Stomach (tissue), 9 donors: Measurements from ENCODE around the gene PIK3R2. TPM values are rescaled to one million over a fixed set of nuclear protein-coding genes. Genes with fewer than 3 reads are reported as not detected.
"Not testable (repeated sequence)": the region's sequence is repeated elsewhere in the genome, so short reads cannot be mapped to it uniquely, and the experiment has no call there.

Experiments
- DNase-seq, 2 donors: peaks; one replicate each; pipeline versions ENCODE4 v3.0.0 to v3.0.0-alpha.2; 2013 to 2019
- H3K27ac ChIP-seq, 5 donors: fragments of 200-600 bp in 4 of 5; sonication (generic) in 4 of 5; one replicate each; pipeline ENCODE4 v1.5.1; 2013 to 2019; ENCODE audit warnings: mild to moderate bottlenecking in 1 of 5, moderate library complexity in 1 of 5
- H3K27me3 ChIP-seq, 3 donors: fragments of 200-600 bp; sonication (generic); one replicate each; pipeline ENCODE4 v1.5.1; 2017 to 2019; ENCODE audit warnings: mixed run types in 1 of 3
- H3K36me3 ChIP-seq, 4 donors: fragments of 200-600 bp; sonication (generic); 1 replicate in 3 of 4; 2 replicates in 1 of 4; pipeline ENCODE4 v1.5.1; 2016 to 2019
- H3K4me1 ChIP-seq, 4 donors: fragments of 200-600 bp; sonication (generic); one replicate each; pipeline ENCODE4 v1.5.1; 2016 to 2019
- H3K4me3 ChIP-seq, 4 donors: fragments of 200-600 bp; sonication (generic) in 3 of 4; one replicate each; pipeline ENCODE4 v1.5.1; 2016 to 2019; ENCODE audit warnings: mild to moderate bottlenecking in 1 of 4
- H3K9me3 ChIP-seq, 4 donors: fragments of 200-600 bp; sonication (generic); one replicate each; pipeline ENCODE4 v1.5.1; 2016 to 2019
- CTCF ChIP-seq, 7 experiments: fragments of 450-650 bp in 4 of 7; fragments of 200-600 bp in 3 of 7; sonication (generic) in 3 of 7; IDR thresholded peaks; one replicate each; pipeline ENCODE4 v1.5.1; 2016 to 2019; ENCODE audit warnings: antibody characterized with exemption in 7 of 7, control low read depth in 2 of 7, mild to moderate bottlenecking in 1 of 7
- EP300 ChIP-seq: sonication (generic); formaldehyde crosslinking; IDR thresholded peaks from one replicate; pipeline ENCODE4 v1.6.1; 2017; ENCODE audit warnings: antibody characterized with exemption
- POLR2A ChIP-seq, 4 donors: fragments of 450-650 bp; IDR thresholded peaks; one replicate each; pipeline ENCODE4 v1.6.1; 2016; ENCODE audit warnings: antibody characterized with exemption in 4 of 4, control low read depth in 2 of 4, mild to moderate bottlenecking in 1 of 4, moderate library complexity in 1 of 4
- POLR2AphosphoS5 ChIP-seq, 3 donors: sonication (generic); formaldehyde crosslinking; IDR thresholded peaks; one replicate each; pipeline ENCODE4 v1.6.1; 2016; ENCODE audit warnings: antibody characterized with exemption in 3 of 3
- WGBS, 5 donors: extraction: QIAGEN DNeasy Blood & Tissue Kit in 3 of 5; methylation state at CpG; one replicate each; pipeline versions ENCODE4 v1.1.5 to v1.1.7; 2013 to 2018; 5-methylcytosine and 5-hydroxymethylcytosine counted together
- intact Hi-C: fragments of 100-400 bp; cut with DNase I; formaldehyde crosslinking; loops from one replicate; pipeline ENCODE4 v1.15.1; 2023; ENCODE audit warnings: low total_unique reads
- polyA plus RNA-seq, 3 donors: library from polyadenylated mRNA; stranded (reverse); fragments of 200-250 nt; gene quantifications; one replicate each; pipeline ENCODE4 v1.2.3, GENCODE V29; 2013
- total RNA-seq, 5 donors: library from RNA; depleted of rRNA; stranded (reverse); fragments of >200 nt; gene quantifications; one replicate each; pipeline versions ENCODE4 v1.1.0 to v1.2.3, GENCODE V29; 2014 to 2016
- donor health status: healthy with polysubstance abuse.
- donor health status: Bipolar disorder and iron deficiency.
- donor health status: healthy.

PIK3R2 gene
- total and polyA plus RNA-seq, 8 donors = 2.0 to 490 (median 10.0) TPM

- no peak overlapping the region for H3K4me3 ChIP-seq
- peak overlapping the region in 2 of 5 donors; percentile 50 to 54 for H3K27ac ChIP-seq
- H3K4me1 ChIP-seq = peaks cover 16 to 30% (median 19%) of the 10 kb centered on the region in 4 donors
- H3K36me3 ChIP-seq = no peaks in the 10 kb centered on the region
- whole genome bisulfite sequencing, 5 donors = 13 to 21% (median 16%) methylated on average over 24 to 32 of the region's 32 CpGs
- DNase-seq = peak in 1 of 2 donors; percentile 83
- H3K27me3 ChIP-seq = peaks cover 0 to 13% (median 0%) of the 10 kb centered on the region in 3 donors
- TF ChIP-seq POLR2AphosphoS5 (IDR thresholded peaks at IDR 0.05) (peak in 1 of 3 donors; percentile 23), EP300 (no peak), CTCF (IDR thresholded peaks at IDR 0.05) (peak in 4 of 7 experiments; percentile 25 to 76 (median 66)), POLR2A (IDR thresholded peaks at IDR 0.05) (no peak)
- intact Hi-C loops = no loop called here
- H3K9me3 ChIP-seq = no peaks in the 10 kb centered on the region
Observed at GRCh38 chr19:18208098-18208951, 55.4 kb downstream of the PIK3R2 start.

- not testable (repeated sequence) for H3K36me3 ChIP-seq, H3K9me3 ChIP-seq, H3K4me3 ChIP-seq, H3K27ac ChIP-seq, DNase-seq
- peaks cover 0 to 13% (median 0%) of the 10 kb centered on the region in 3 donors for H3K27me3 ChIP-seq
- H3K4me1 ChIP-seq = peaks cover 8 to 21% (median 14%) of the 10 kb centered on the region in 4 donors
- 85 to 92% (median 90%) methylated on average over 4 to 5 of the region's 5 CpGs for WGBS, 5 donors
- intact Hi-C loops = loop anchor here (5.0 kb wide), 1 partner anchor 42 kb away; no protein-coding TSS in a partner anchor
Observed at GRCh38 chr19:18209912-18210311, 56.9 kb downstream of the PIK3R2 start.

- H3K4me3 ChIP-seq = no peak overlapping the region
- H3K27ac ChIP-seq = no peak overlapping the region
- WGBS, 5 donors = 80 to 88% (median 85%) methylated on average over 3 to 14 of the region's 14 CpGs
- intact Hi-C loops = loop anchor here (5.0 kb wide), 1 partner anchor 41 kb away; no protein-coding TSS in a partner anchor
- no peaks in the 10 kb centered on the region for H3K9me3 ChIP-seq
- DNase-seq = no peak
- H3K4me1 ChIP-seq = peaks cover 0 to 11% (median 4%) of the 10 kb centered on the region in 4 donors
- H3K27me3 ChIP-seq = peaks cover 0 to 13% (median 0%) of the 10 kb centered on the region in 3 donors
- TF ChIP-seq POLR2AphosphoS5 (IDR thresholded peaks at IDR 0.05) (no peak), CTCF (IDR thresholded peaks at IDR 0.05) (no peak), EP300 (no peak), POLR2A (IDR thresholded peaks at IDR 0.05) (no peak)
- H3K36me3 ChIP-seq = no peaks in the 10 kb centered on the region
Observed at GRCh38 chr19:18211683-18212082, 58.7 kb downstream of the PIK3R2 start.

- Histone ChIP-seq H3K4me3 (no peak overlapping the region), H3K9me3 (no peaks in the 10 kb centered on the region), H3K27me3 (peaks cover 0 to 3% (median 0%) of the 10 kb centered on the region in 3 donors), H3K36me3 (no peaks in the 10 kb centered on the region), H3K27ac (no peak overlapping the region), H3K4me1 (no peaks in the 10 kb centered on the region)
- no peak for DNase-seq
- intact Hi-C loops = loop anchor here (5.0 kb wide), 1 partner anchor 37 kb away; no protein-coding TSS in a partner anchor
- WGBS, 5 donors = 61 to 66% (median 63%) methylated on average over 7 of the region's 7 CpGs
- TF ChIP-seq CTCF (IDR thresholded peaks at IDR 0.05) (no peak), EP300 (no peak), POLR2A (IDR thresholded peaks at IDR 0.05) (no peak), POLR2AphosphoS5 (IDR thresholded peaks at IDR 0.05) (no peak)
Observed at GRCh38 chr19:18214779-18215433, 61.9 kb downstream of the PIK3R2 start.
